Subcutaneous adipose tissue (tissue), 4 donors: ENCODE data around the gene SLC7A9. TPM values are rescaled to one million over a fixed set of nuclear protein-coding genes. Genes with fewer than 3 reads are reported as not detected.

ENCODE experiments used
- total RNA-seq, 4 donors: library from RNA; depleted of rRNA; stranded (reverse); fragments of >200 nt; gene quantifications; one replicate each; pipeline ENCODE4 v1.1.0, GENCODE V29; 2016
- TF ChIP-seq, protein P1 (sequence below): fragments of 450-650 bp; IDR thresholded peaks from one replicate; pipeline ENCODE4 v1.5.1; 2016; ENCODE audit warnings: low read depth, mild to moderate bottlenecking, control low read depth, antibody characterized with exemption, moderate library complexity

Gene SLC7A9
- total RNA-seq, 4 donors from 2014 or later = 0.22 TPM; not detected in 3

DNA sequence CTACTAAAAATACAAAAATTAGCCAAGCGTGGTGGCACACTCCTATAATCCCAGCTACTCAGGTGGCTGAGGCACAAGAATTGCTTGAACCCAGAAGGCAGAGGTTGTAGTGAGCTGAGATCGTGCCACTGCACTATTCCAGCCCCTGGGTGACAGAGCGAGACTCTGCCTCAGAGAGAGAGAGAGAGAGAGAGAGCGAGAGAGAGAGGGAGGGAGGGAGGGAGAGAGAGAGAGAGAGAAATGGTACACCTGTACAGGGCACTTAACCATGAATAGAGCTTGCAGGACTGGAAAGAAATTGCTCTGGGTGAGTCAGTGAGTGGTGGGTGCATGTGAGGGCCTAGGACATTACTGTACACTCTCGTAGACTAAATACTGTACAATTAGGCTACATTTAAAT, 40.5 kb upstream of the SLC7A9 start:
- TF ChIP-seq, protein P1, sequence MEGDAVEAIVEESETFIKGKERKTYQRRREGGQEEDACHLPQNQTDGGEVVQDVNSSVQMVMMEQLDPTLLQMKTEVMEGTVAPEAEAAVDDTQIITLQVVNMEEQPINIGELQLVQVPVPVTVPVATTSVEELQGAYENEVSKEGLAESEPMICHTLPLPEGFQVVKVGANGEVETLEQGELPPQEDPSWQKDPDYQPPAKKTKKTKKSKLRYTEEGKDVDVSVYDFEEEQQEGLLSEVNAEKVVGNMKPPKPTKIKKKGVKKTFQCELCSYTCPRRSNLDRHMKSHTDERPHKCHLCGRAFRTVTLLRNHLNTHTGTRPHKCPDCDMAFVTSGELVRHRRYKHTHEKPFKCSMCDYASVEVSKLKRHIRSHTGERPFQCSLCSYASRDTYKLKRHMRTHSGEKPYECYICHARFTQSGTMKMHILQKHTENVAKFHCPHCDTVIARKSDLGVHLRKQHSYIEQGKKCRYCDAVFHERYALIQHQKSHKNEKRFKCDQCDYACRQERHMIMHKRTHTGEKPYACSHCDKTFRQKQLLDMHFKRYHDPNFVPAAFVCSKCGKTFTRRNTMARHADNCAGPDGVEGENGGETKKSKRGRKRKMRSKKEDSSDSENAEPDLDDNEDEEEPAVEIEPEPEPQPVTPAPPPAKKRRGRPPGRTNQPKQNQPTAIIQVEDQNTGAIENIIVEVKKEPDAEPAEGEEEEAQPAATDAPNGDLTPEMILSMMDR = no peak

DNA sequence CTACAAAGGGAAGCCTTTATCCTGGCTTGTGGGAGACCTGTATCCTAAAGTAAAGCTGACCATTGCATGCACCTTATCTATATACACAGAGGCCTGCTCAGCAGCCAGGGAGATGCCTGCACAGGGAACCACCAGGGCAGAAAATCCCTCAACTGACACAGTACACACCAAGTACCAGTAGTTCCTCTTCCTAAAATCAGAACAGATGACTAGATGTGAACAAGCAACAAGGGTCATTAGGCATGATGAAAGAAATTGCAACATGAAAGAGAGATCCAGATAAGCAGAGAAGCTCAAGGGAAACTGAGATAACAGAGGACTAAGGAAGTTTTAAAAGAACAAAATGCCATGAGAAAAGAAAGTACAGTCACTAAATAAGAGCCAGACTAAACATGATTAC, 39.7 kb upstream of the SLC7A9 start:
- TF ChIP-seq, protein P1 = no peak

- TF ChIP-seq, protein P1 = no peak
These were observed 39.1 kb upstream of the SLC7A9 start for GRCh38 chr19:32908641-32909190.

GRCh38 chr19:32902448-32902847, 32.9 kb upstream of the SLC7A9 start:
- TF ChIP-seq, protein P1 = no peak

- TF ChIP-seq, protein P1 = no peak
These were observed 32.1 kb upstream of the SLC7A9 start for GRCh38 chr19:32901504-32902161.

DNA sequence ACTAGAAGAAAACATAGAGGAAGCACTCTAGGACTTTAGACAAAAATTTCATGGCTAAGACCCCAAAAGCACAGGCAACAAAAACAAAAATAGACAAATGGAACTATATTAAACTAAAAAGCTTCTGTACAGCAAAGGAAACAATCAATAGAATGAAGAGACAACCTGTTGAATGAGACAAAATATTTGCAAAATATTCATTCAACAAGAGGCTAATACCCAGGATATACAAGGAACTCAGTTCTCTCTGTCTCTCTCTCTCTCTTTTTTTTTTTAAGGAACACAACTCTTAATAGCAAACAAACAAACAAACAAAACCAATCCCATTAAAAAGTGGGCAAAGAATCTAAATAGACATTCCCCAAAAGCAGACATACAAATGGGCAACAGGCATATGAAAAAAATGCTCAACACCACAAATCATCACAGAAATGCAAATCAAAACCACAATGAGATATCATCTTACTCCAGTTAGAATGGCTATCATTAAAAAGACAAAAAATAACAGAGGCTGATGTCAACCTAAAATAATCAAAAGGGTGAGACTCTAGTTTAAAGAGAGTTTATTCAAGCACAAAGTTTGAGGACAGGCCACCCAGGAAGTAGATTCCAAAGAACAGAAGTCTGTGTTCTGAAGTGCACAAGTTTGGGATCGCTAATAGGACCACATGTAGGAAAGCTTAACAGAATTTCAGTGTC, 27.1 kb upstream of the SLC7A9 start:
- TF ChIP-seq, protein P1 = no peak

DNA sequence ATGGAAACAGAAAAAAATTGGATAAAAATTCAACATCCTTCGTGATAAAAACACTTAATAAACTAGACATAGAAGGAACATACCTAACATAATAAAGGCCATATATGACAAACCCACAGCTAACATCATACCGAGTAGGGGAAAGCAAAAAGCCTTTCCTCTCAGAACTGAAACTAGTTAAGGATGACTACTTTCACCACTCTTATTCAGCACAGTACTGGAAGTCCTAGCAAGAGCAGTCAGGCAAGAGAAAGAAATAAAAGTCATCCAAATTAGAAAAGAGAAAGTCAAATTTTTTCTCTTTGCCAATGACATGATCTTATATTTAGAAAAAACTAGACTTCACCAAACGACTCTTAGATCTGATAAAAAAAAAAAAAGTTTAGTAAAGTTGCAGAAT, 25.8 kb upstream of the SLC7A9 start:
- TF ChIP-seq, protein P1 = no peak
